NCI-H1436 treated with DMSO at 0.1 percent for 48 hours (cell line): ENCODE results near the gene SYT12.

Experiments
- DNase-seq: peaks from one replicate; lab custom pipeline; 2025; lab: John Stamatoyannopoulos, UW

The SYT12 gene

DNA sequence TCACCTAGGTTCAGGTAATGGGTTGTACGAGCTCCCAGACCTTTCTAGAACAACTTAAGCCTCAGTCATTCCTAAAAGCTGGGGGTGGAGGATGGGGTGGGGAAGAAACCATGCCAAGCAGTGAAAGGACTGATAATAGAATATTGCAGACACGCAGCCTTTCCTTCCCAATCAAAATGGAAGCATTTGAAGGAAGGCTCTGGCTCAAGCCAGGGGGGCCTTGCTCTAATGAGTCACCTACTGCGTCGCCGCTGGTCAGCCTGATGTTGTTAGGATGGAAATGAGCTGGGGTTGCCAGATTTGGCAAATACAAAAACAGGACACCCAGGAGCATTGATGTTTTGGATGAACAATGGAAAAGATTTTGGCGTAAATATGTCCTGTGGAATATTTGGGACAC is 6.2 kb downstream of the SYT12 start:
- no peak for DNase-seq

DNA sequence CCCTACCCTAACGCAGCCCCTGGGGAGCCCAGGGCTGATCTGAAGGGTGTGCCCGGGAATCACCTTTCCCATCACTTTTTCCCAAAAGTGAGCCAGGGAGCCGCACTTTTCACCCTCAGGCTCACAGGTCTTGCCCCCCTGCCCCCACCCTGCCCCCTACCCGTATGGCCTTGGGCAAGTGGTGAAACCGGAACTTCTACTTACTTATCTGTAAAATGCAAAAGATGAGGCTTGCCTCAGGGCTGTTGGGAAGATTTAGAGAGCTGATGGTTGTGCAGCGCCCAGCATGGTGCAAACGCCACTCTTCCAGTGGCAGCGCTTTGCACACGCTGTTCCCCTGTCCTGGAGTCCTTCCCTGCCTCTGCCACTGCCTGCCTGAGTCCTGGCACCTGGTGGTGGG is 8.0 kb downstream of the SYT12 start:
- no peak for DNase-seq

DNA sequence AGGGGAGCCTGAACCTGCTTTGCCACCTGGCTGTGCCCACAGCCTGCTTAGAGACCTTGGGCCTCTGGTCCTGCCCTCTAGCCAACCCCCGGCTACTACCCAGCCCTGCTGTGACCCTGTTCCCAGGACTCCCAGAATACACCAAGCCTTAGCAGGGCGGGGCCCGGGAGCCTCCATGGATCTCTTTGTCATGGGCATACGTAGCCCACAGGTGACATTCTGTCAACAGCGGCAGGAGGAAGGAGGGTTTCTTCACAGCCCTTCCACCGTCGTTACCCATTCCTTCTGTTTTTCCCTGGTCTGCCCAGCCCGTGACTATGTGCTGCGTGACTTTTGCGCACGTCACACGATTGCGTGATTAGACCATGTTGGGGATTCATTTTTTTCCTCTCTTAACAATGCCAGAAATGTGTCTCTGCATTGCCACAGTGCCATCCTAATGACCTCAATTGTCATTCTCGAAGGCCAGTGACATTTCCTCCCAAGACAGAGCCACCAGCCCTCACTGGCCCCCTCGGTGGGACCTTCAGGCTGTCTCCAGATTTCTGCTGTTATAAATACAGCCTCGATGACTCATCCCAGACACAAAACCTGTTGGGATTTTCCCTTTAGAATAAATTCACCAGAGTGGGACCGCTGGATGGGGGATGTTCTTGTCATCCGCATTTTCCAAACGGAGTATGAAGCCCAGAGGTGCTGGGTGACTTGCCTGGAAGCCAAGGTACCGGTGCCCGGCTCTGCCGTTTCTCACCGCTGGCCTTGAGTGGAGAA is 9.0 kb downstream of the SYT12 start:
- DNase-seq = no peak

DNA sequence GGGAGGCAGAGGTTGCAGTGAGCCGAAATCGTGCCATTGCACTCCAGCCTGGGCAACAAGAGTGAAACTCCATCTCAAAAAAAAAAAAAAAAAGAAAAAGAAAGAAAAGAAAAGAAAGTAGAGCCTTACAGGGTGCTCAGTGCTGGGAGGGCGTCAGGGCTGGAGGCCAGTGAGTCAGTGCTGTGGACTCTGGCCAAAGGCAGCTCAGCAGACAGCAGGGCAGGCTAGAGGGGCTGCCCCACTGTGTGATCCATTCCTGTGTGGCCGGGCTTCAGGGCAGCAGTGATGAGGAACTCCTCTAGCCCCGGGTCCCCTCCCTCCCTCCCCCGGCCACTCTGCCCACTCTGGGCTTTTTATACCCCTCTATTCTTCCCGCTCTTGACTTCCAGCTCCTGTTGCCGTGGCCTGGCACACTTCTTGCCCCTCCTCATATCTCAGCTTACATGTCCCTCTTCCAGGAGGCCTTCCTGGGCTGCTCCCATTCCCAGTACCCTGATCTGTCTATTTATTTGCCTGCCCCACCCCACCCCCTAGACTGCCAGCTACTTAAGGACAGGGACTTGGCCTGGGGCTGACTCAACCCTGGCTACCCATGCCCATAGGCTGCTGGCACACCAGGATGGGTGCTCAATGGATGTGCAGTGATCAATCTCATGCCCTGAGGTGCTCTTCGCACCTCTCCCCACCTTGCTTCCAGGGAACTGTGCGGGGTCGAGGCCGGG is 10.1 kb downstream of the SYT12 start:
- no peak for DNase-seq

DNA sequence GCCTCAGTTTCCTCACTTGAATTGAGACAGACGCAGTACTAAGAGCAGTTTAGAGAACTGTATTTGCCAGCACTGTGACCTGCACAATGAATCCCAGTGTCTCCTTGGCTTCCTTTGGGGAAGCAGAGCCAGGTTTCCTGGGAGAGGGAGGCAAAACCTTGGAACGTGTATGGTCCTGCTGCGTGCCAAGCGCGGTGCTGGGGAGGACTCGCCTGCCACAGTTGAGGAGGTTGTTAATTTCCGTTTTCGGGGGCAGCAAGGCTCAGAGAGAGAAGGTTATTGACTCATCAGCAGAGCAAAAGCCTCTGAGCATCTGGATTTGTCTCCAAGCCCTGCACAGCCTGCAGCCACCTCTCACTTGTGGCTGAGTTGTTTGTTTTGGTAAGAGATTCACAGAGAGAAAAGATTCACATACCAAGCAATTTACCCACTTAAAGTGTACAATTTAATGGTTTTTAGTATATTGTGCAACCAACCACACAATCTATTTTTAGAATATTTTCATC is 10.8 kb downstream of the SYT12 start:
- no peak for DNase-seq

DNA sequence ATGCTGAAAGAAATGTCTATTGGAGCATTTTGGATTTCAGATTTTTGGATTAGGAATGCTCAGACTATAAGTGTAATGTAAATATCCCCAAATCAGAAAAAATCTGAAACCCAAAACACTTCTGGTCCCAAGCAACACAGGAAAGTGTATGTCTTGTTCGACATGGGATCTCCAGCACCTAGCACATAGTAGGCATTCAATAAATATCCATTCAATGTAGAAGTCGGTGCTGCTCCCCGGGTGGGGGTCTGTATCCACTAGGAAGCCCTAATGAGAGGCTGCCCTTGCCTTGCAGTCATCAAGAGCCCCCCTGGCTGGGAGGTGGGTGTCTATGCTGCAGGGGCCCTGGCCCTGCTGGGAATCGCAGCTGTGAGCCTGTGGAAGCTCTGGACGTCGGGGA is 11.4 kb downstream of the SYT12 start:
- no peak for DNase-seq

DNA sequence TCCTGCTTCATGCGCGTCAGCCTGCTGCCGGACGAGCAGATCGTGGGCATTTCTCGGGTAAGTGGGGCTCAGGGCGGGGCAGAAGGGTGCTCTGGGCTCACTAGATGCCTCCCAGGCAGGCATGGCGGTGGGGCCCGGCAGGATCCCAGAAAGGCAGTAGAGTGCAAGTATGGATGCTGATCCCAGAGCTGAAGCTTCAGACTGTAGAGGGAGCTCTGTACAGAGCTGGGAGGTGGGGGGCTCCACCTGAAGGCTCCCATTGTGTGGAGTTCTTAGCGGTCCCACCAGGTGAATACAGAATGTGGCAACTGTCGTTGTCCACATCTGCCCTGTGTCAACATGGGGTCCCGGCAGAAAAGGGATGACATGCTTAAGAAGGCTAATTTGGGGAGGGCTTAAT is 17.2 kb downstream of the SYT12 start:
- DNase-seq = no peak

DNA sequence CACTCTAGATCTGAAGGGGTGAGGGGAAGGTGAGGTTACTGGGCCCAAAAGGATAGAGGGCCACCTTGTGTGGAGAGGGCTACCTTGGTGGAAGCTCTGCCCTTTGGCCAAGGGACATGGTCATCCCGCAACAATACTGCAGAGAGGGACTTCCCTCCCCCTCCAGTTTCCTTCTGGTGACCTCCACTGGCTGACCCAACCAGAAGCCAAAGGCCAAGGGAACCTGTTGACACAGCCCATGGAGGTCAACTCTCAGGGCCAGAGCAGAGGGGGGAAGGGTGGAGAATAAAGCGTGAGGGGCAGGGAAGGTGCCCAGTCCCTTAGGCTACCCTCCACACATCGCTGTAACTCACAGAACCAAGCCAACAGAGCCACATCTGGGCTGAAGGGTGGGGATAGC is 18.7 kb downstream of the SYT12 start:
- DNase-seq = no peak

DNA sequence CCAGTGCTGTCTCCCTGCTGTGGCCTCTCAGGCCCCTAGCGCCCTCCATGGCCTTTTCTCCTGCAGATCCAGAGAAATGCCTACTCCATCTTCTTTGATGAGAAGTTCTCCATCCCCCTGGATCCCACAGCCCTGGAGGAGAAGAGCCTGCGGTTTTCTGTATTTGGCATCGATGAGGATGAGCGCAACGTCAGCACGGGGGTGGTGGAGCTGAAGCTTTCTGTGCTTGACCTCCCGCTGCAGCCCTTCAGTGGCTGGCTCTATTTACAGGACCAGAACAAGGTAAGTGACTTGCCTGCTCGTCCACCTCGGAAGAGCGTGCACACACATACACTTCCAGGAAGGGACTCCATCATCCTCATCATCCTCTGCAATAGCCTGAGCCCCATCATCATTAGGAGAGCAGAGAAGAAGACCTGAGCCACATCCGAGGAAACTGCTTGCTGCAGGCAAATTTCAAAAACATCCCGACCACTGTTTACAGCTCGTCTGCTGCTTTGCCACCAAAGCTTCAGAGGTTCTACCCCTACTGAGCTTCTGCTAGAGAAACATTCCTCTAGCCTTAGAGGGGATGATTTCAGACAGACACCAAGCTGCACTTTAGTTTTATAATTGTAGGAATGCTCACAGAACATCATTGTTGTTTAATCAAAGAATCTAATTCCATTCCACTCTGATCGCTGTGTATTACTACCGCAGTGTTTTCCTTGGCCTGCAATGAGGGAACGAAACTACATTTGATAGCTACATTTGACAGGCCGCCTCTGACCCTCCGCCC is 20.8 kb downstream of the SYT12 start:
- DNase-seq = no peak

DNA sequence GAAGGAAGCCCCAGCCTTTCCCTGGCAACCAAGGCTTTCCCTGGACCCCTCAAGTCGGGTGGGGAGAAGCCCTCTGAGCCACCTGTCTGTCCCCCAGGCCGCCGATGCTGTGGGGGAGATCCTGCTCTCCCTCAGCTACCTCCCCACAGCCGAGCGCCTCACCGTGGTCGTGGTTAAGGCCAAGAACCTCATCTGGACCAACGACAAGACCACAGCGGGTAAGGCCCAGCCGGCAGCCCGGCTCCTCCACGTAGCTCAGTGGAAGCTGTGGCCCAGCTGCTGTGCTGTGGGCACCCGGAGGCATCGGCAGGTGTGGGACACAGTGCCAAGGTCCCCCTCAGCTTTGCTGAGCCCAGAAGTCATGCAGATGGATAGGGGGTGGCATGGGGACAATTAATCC is 21.6 kb downstream of the SYT12 start:
- no peak for DNase-seq

DNA sequence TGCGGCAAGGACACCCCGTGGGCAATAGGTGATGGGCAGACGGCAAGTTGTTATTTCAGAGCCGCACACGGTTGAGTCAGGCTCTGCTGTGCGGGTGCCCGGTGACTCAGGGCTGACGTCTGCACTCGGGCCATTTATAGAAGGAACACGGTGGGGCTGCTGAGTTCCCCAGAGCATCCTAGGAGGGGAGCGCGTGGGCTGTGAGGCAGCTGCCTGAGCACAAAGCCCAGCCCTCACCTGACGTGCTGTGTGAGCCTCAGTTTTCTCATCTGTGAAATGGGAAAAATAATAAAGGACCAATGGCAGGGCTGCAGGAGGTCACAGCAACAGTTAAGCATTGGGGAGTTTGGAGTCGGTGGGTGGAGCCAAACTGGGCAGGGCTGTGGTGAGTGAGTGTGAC is 22.4 kb downstream of the SYT12 start:
- peak; percentile 15 for DNase-seq

DNA sequence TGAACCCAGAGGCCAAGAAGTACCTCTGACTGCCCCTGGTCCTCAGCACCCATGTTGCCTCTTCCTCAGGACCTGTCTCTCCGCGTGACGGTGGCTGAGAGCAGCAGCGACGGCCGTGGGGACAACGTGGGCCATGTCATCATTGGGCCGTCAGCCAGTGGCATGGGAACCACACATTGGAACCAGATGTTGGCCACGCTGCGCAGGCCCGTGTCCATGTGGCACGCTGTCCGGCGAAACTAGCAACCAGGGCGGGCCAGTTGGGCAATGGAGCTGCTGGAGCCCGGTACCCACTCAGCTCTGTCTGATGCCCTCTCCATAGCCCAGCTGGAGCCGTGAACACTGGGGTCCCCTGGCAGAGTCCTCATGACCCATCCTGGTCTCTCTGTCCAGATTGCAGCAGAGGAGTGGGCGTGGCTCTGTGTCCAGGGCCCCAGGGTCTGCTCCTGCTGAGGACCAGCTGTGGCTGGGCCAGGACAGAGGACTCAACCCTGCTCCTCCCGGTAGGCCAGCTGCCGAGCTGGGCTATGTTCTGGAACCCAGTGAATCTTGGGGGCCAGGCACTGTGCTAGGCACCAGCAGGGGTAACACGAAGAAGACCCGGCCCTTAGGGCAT is 25.7 kb downstream of the SYT12 start:
- DNase-seq = no peak

DNA sequence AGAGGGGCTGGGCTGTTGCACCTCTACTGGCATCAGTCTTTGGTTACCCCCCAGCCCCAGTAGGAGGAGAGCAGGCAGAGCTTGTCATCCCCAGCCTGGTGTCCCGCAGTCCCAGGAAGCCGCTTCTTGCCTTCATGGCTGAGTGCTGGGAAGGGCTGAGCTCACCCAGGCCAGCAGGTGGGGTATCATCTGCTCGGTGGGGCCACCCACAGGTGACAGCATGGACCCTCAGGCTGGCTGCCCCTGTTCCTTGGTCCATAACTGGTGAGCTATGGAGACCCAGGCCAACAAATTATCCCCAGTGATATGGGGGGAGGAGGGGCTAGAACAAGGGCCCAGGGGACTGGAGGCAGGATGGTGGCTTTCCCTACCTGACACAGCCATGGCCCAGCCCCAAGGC is 27.2 kb downstream of the SYT12 start:
- DNase-seq = no peak

DNA sequence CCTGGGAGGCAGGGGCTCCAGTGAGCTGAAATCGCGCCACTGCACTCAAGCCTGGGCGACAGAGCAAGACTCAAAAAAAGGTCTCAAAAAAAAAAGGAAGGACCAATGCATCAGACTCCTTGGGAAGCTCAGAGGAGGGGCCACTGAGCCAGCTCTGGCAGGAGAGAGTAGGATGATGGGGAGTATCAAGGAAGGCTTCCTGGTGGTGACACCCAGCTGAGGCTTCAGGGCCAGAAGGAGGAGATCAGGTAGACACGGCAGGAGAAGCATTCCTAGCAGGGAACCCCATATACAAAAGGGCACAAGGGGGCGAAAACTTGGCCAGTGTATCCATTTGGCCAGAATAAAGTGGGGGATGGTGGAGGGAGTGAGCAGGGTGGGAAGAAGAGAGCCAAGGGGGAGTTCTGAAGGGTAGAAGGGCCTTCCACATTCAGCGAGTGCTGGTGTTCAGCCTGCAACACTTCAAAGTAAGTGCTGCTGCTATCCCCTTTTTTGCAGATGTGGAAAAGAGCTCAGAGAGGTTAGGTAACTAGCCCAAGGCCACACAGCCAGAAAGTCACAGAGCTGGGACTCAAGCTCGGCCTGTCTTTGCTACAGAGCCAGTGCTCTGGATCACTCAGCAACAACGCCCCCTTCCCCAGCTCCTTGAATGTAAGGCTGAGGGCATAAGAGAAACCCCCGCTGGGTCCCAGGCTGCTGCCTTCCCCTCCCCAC is 28.4 kb downstream of the SYT12 start:
- no peak for DNase-seq

DNA sequence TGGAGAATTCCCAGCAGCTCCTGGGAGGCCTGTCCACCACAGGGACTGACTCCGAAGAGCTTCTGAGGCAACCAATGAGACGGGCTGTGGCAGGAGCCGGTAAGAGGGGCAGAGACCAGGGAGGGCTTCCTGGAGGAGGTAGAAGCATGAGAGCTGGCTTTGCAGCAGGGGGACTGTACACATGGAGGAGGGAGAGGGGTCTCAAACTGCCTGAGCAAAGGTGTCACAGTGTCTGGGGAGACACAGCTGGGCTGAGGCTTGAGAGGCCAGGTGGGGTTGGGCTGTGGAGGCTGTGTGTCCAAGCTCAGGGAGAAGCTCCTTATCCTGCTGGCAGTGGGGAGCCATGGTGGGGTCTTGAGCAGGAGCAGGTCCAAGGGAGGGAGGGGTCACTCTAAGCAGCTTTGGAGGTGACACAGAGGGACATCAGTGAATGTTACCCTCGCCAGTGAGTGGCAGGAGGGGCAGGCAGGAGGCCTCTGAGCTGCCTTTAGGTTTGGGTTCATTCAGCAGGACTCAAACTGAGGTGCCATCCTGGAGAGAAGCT is 29.1 kb downstream of the SYT12 start:
- DNase-seq = no peak

DNA sequence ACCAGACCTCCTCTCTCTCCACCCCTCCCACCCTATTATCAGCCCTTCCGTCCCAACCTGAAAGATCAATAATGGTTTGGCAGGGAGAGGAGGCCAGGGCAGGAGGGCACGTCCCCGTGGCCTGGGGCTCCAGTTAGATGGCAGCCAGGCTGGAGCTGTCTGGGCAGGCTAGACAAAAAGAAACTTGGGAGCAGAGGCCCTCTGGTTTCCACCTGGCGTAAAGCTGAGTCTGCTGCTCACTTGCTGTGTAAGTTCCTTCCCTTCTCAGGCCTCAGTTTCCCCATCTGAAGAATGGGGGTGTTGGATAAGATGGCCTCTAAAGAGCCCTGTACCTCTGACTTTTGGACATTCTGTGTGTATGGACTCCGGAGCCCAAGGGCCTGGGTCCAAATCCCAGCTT is 30.0 kb downstream of the SYT12 start:
- DNase-seq = no peak

DNA sequence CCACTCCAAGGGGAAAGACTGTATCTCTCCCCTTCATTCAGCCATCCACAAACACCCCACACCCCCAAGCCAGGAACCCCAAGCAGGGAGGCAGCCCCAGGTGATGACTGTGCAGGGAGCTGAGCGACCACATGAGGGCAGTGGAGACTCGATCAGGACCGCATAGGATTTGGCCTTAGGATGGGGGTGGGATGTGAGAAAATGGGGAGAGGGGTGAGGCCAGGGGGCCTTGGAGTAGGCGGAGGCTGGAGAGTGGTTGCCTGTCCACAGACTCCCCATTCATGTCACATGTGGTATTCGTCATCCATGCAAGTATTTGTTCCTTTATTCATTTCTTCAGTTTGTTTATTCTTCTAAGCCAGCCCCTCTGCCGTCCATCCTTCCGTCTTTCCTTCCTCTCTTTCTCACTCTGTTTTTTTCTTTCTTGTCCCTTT is 31.0 kb downstream of the SYT12 start:
- DNase-seq = no peak

DNA sequence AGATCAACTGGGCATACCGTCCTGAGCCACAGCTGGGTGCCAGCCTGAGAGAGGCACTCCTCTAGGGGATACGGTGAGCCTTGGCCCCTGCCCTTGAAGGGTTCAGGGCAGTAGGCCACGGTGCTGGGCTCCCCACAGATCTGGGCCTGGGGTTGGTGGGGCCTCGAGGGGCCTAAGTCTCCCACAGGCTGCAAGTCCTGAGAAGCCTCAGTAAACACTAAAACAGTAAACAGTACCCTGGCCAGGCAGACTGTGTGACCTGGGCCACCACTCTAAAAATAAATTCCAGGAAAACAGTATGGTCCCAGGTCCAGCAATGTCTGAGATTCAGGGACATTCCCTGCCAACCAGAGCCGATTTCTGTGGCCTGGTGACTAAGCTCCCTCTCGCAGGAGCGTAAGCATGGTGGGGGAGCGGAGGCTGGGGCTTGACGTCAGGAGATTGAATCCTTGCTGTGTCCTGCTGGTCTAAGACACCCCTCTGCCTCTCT is 31.5 kb downstream of the SYT12 start:
- DNase-seq = no peak

DNA sequence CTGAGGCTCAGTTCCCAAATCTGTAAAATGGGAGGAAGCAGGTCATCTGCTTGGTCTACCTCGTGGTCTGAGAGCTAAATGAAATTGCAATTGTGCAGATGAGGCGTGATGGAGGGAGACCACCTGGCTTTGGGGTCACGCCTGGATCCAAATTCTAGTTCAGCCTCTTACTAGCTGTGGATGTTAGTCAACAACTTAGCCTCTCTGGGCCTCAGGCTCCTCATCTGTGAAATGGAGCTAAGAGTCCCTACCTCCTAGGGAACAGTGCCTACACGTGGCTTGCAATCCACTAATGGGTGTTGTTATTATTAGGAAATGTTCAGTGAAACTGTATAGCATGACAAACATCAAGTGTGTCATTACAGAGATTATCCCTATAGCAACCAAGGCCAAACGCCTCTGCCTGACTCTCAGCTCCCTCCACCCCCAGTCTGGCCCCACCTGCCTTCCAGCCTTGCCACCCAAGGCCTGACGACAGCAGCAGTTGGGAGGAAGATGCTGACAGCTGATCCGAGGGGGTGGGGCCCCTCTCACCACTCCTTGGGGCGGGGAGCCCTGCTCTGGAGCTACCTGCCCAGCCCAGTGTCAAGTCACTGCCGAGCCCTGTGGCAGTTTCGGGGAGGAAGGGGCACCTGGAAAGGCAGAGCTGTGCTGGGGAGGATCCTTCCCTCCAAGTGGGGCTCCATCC is 32.0 kb downstream of the SYT12 start:
- DNase-seq = no peak

DNA sequence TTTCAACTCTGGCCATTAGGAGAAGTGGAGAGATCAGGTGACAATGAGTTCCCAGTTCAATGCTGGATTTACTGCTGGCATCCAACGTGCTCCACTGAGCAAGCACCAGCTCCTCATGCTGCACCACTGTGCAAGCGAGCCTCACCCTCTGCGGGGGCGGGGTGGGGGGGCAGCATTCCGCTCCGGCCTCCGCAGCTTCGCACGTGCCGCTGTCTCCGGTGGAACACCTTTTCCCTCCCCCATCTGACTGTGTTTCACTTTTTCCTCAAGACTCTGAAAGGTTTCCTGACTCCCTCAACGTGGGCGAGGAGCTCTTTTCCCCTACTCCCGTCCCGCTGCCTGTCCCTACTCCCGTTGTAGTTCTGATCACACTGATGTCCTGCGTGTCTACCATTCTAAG is 32.9 kb downstream of the SYT12 start:
- no peak for DNase-seq
